Naive thymus-derived CD4-positive, alpha-beta T cell (primary cell): ENCODE results near the gene LPCAT4. TPM values are rescaled to one million over a fixed set of nuclear protein-coding genes. Genes with fewer than 3 reads are reported as not detected.
"Not testable (repeated sequence)": the region's sequence is repeated elsewhere in the genome, so short reads cannot be mapped to it uniquely, and the experiment has no call there.

Source experiments
- ATAC-seq: fragments of 150-1000 bp; cut with Tn5 transposase; 2 replicates; pipeline ENCODE4 v1.10.0; 2021; ENCODE audit warnings: mild to moderate bottlenecking, moderate library complexity
- CTCF ChIA-PET: fragments of 350-600 bp; sonication (Branson Sonifier 250); formaldehyde crosslinking; loops from one replicate; lab custom pipeline; 2021; ENCODE audit warnings: antibody characterized with exemption; lab: Charles Lee
- POLR2A ChIA-PET: fragments of 350-600 bp; sonication (Branson Sonifier 250); formaldehyde crosslinking; loops from one replicate; lab custom pipeline; 2021; ENCODE audit warnings: antibody characterized with exemption, inconsistent platforms; lab: Charles Lee
- DNase-seq, 9 donors: peaks; one replicate each; pipeline versions ENCODE4 v3.0.0 to v3.0.0-alpha.2; 2020 to 2022; ENCODE audit warnings: mixed read lengths in 1 of 9
- H3K27ac ChIP-seq: one replicate; pipeline ENCODE4 v1.7.0; 2013; ENCODE audit warnings: mild to moderate bottlenecking, low read depth, low read length, moderate library complexity
- H3K27me3 ChIP-seq, 2 donors: one replicate each; pipeline ENCODE4 v1.7.0; 2013; ENCODE audit warnings: low read length in 2 of 2, mild to moderate bottlenecking in 2 of 2, moderate library complexity in 2 of 2; ENCODE audit not compliant: control insufficient read depth in 2 of 2, insufficient read depth in 2 of 2
- H3K36me3 ChIP-seq, 3 experiments: 1 replicate in 2 of 3; 2 replicates in 1 of 3; pipeline ENCODE4 v1.7.0; 2013; ENCODE audit warnings: low read length in 3 of 3, mild to moderate bottlenecking in 3 of 3, moderate library complexity in 1 of 3; ENCODE audit not compliant: insufficient read depth in 3 of 3, control insufficient read depth in 2 of 3
- H3K4me1 ChIP-seq, 2 donors: one replicate each; pipeline ENCODE4 v1.7.0; 2013; ENCODE audit warnings: low read length in 2 of 2, mild to moderate bottlenecking in 2 of 2, moderate library complexity in 1 of 2; ENCODE audit not compliant: control insufficient read depth in 2 of 2, insufficient read depth in 2 of 2
- H3K4me3 ChIP-seq: 2 replicates; pipeline ENCODE4 v1.7.0; 2013; ENCODE audit warnings: mild to moderate bottlenecking, low read length
- H3K9me3 ChIP-seq, 3 experiments: 1 replicate in 2 of 3; 2 replicates in 1 of 3; pipeline ENCODE4 v1.7.0; 2013; ENCODE audit warnings: low read length in 3 of 3; ENCODE audit not compliant: control insufficient read depth in 2 of 3
- H3K27ac Mint-ChIP-seq, 9 donors: one replicate each; pipeline ENCODE4 v1.8.0; 2020 to 2022; ENCODE audit warnings: mixed read lengths in 9 of 9, mild to moderate bottlenecking in 8 of 9, moderate library complexity in 5 of 9, inconsistent platforms in 2 of 9
- H3K27me3 Mint-ChIP-seq, 5 donors: one replicate each; pipeline ENCODE4 v1.8.0; 2021 to 2022; ENCODE audit warnings: mixed read lengths in 5 of 5, mild to moderate bottlenecking in 1 of 5
- H3K36me3 Mint-ChIP-seq, 5 donors: one replicate each; pipeline ENCODE4 v1.8.0; 2020 to 2022; ENCODE audit warnings: mixed read lengths in 5 of 5, mild to moderate bottlenecking in 3 of 5, inconsistent platforms in 1 of 5
- H3K4me1 Mint-ChIP-seq, 7 donors: one replicate each; pipeline ENCODE4 v1.8.0; 2020 to 2022; ENCODE audit warnings: mixed read lengths in 7 of 7, mild to moderate bottlenecking in 3 of 7, inconsistent platforms in 1 of 7
- H3K4me3 Mint-ChIP-seq, 10 donors: one replicate each; pipeline ENCODE4 v1.8.0; 2020 to 2022; ENCODE audit warnings: mild to moderate bottlenecking in 10 of 10, mixed read lengths in 10 of 10, moderate library complexity in 6 of 10, inconsistent platforms in 2 of 10
- H3K9me3 Mint-ChIP-seq, 11 donors: one replicate each; pipeline ENCODE4 v1.8.0; 2020 to 2022; ENCODE audit warnings: mixed read lengths in 11 of 11, mild to moderate bottlenecking in 4 of 11, inconsistent platforms in 1 of 11, moderate library complexity in 1 of 11
- intact Hi-C, 2 donors: fragments of 100-400 bp; cut with micrococcal nuclease; formaldehyde crosslinking; loops; one replicate each; pipeline ENCODE4 v1.15.1; 2023
- polyA plus RNA-seq, 2 donors: library from polyadenylated mRNA; unstranded; fragments of 300-500 nt; fragmentation: Illumina TruSeq; gene quantifications; one replicate each; pipeline ENCODE4 v1.2.3, GENCODE V29; 2021
- total RNA-seq, 6 experiments: library from RNA in 5 of 6; stranded (reverse) in 5 of 6; gene quantifications; 1 replicate in 5 of 6; 2 replicates in 1 of 6; pipeline ENCODE4 v1.2.3 and lab custom pipeline; 2021 to 2026

Gene LPCAT4
- total and polyA plus RNA-seq, 7 experiments from 2014 or later: 10.8 to 95.5 (median 46.5) TPM

- Mint-ChIP-seq H3K4me3 (no peak overlapping the region), H3K36me3 (peaks cover 4 to 20% (median 5%) of the 10 kb centered on the region in 5 donors), H3K27me3 (no peaks in the 10 kb centered on the region), H3K4me1 (no peaks in the 10 kb centered on the region), H3K27ac (peak overlapping the region in 1 of 9 donors; percentile 2), H3K9me3 (no peaks in the 10 kb centered on the region)
- Histone ChIP-seq H3K27ac (no peak overlapping the region), H3K4me3 (no peak overlapping the region), H3K4me1 (no peaks in the 10 kb centered on the region), H3K36me3 (peaks cover 0 to 42% (median 12%) of the 10 kb centered on the region in 3 experiments), H3K27me3 (no peaks in the 10 kb centered on the region), H3K9me3 (no peaks in the 10 kb centered on the region)
- ChIA-PET CTCF (interaction anchor here (0.7 to 1.7 kb wide), 2 partner anchors 14 to 17 kb away, joined by 4 to 8 read pairs; partner anchors contain the start of gene LPCAT4), POLR2A (interaction anchor here (1.0 kb wide), 1 partner anchor 11 kb away, joined by 5 read pairs; the partner anchor contains the start of genes NOP10 and NUTM1)
- intact Hi-C loops: no loop called here
- ATAC-seq (no peak), DNase-seq (no peak)
Observed at GRCh38 chr15:34353627-34354026, 13.4 kb downstream of the LPCAT4 start.

GRCh38 chr15:34352996-34353395 lies 14.0 kb downstream of the LPCAT4 start:
- CTCF ChIA-PET: interaction anchor here (0.7 to 1.7 kb wide), 2 partner anchors 15 to 16 kb away, joined by 4 to 8 read pairs; partner anchors contain the start of gene LPCAT4
- H3K27ac ChIP-seq, H3K4me3 ChIP-seq, H3K9me3 Mint-ChIP-seq, H3K4me1 Mint-ChIP-seq, H3K27me3 ChIP-seq, intact Hi-C loops, H3K9me3 ChIP-seq, H3K4me3 Mint-ChIP-seq, ATAC-seq, H3K27ac Mint-ChIP-seq, DNase-seq, H3K4me1 ChIP-seq, H3K27me3 Mint-ChIP-seq: not testable (repeated sequence)
- peaks cover 0 to 17% (median 4%) of the 10 kb centered on the region in 5 donors for H3K36me3 Mint-ChIP-seq
- peaks cover 0 to 36% (median 7%) of the 10 kb centered on the region in 3 experiments for H3K36me3 ChIP-seq
- POLR2A ChIA-PET: interaction anchor here (1.0 kb wide), 1 partner anchor 10 kb away, joined by 5 read pairs; the partner anchor contains the start of genes NOP10 and NUTM1

- ChIA-PET POLR2A (interaction anchor here (0.6 kb wide), 1 partner anchor 34 kb away, joined by 3 read pairs; no protein-coding TSS in a partner anchor), CTCF (interaction anchor here (1.0 kb wide), 1 partner anchor 108 kb away, joined by 5 read pairs; no protein-coding TSS in a partner anchor)
- no peaks in the 10 kb centered on the region for H3K4me1 Mint-ChIP-seq
- peaks cover 0 to 1% (median 0%) of the 10 kb centered on the region in 5 donors for H3K36me3 Mint-ChIP-seq
- Histone ChIP-seq H3K36me3 (peaks cover 0 to 10% (median 0%) of the 10 kb centered on the region in 3 experiments), H3K4me1 (no peaks in the 10 kb centered on the region), H3K4me3 (no peak overlapping the region), H3K27ac (no peak overlapping the region), H3K27me3 (no peaks in the 10 kb centered on the region), H3K9me3 (no peaks in the 10 kb centered on the region)
- H3K4me3 Mint-ChIP-seq: no peak overlapping the region
- no peak for DNase-seq
- intact Hi-C loops: loop anchor here in 1 of 2 donors (10.0 kb wide), 1 partner anchor 85 kb away; the partner anchor contains the start of gene GOLGA8A
- no peaks in the 10 kb centered on the region for H3K27me3 Mint-ChIP-seq
- H3K9me3 Mint-ChIP-seq: no peaks in the 10 kb centered on the region
- H3K27ac Mint-ChIP-seq: no peak overlapping the region
- no peak for ATAC-seq
Observed at GRCh38 chr15:34349769-34350168, 17.2 kb downstream of the LPCAT4 start.

- H3K36me3 ChIP-seq: peaks cover 0 to under 1% (median 0%) of the 10 kb centered on the region in 3 experiments
- H3K4me3 ChIP-seq: no peak overlapping the region
- no peaks in the 10 kb centered on the region for H3K27me3 Mint-ChIP-seq
- no peak overlapping the region for H3K4me3 Mint-ChIP-seq
- ChIA-PET CTCF (interaction anchor here (1.0 kb wide), 1 partner anchor 107 kb away, joined by 5 read pairs; no protein-coding TSS in a partner anchor), POLR2A (no interaction called here)
- no peaks in the 10 kb centered on the region for H3K36me3 Mint-ChIP-seq
- H3K9me3 ChIP-seq: no peaks in the 10 kb centered on the region
- intact Hi-C loops: loop anchor here in 1 of 2 donors (10.0 kb wide), 1 partner anchor 86 kb away; the partner anchor contains the start of gene GOLGA8A
- no peak overlapping the region for H3K27ac Mint-ChIP-seq
- DNase-seq: no peak
- ATAC-seq: no peak
- no peaks in the 10 kb centered on the region for H3K27me3 ChIP-seq
- H3K9me3 Mint-ChIP-seq: no peaks in the 10 kb centered on the region
- H3K4me1 Mint-ChIP-seq: no peaks in the 10 kb centered on the region
- H3K27ac ChIP-seq: no peak overlapping the region
- no peaks in the 10 kb centered on the region for H3K4me1 ChIP-seq
Observed at GRCh38 chr15:34348735-34349300, 18.2 kb downstream of the LPCAT4 start.

- intact Hi-C loops: loop anchor here in 1 of 2 donors (10.0 kb wide), 1 partner anchor 87 kb away; the partner anchor contains the start of gene GOLGA8A
- Histone ChIP-seq H3K36me3 (no peaks in the 10 kb centered on the region), H3K27me3 (no peaks in the 10 kb centered on the region), H3K4me3 (no peak overlapping the region), H3K27ac (no peak overlapping the region), H3K9me3 (no peaks in the 10 kb centered on the region), H3K4me1 (no peaks in the 10 kb centered on the region)
- ChIA-PET CTCF (no interaction called here), POLR2A (no interaction called here)
- no peaks in the 10 kb centered on the region for H3K9me3 Mint-ChIP-seq
- no peak overlapping the region for H3K4me3 Mint-ChIP-seq
- ATAC-seq: no peak
- H3K27me3 Mint-ChIP-seq: no peaks in the 10 kb centered on the region
- no peak for DNase-seq
- no peaks in the 10 kb centered on the region for H3K36me3 Mint-ChIP-seq
- H3K4me1 Mint-ChIP-seq: no peaks in the 10 kb centered on the region
- peak overlapping the region in 2 of 9 donors; percentile 14 to 43 for H3K27ac Mint-ChIP-seq
Observed at GRCh38 chr15:34347951-34348638, 18.9 kb downstream of the LPCAT4 start.
